ENCODE results near the gene GOLGA6C.
"Not testable (repeated sequence)": the region's sequence is repeated elsewhere in the genome, so short reads cannot be mapped to it uniquely, and the experiment has no call there.

- TF ChIP-seq, protein P1, sequence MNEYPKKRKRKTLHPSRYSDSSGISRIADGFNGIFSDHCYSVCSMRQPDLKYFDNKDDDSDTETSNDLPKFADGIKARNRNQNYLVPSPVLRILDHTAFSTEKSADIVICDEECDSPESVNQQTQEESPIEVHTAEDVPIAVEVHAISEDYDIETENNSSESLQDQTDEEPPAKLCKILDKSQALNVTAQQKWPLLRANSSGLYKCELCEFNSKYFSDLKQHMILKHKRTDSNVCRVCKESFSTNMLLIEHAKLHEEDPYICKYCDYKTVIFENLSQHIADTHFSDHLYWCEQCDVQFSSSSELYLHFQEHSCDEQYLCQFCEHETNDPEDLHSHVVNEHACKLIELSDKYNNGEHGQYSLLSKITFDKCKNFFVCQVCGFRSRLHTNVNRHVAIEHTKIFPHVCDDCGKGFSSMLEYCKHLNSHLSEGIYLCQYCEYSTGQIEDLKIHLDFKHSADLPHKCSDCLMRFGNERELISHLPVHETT (CRISPR knock-in tag; conservative IDR thresholded peaks at IDR 0.05 in 1 of 2, IDR thresholded peaks at IDR 0.05 in 1 of 2), result not testable (repeated sequence)
- TF ChIP-seq, protein P2, sequence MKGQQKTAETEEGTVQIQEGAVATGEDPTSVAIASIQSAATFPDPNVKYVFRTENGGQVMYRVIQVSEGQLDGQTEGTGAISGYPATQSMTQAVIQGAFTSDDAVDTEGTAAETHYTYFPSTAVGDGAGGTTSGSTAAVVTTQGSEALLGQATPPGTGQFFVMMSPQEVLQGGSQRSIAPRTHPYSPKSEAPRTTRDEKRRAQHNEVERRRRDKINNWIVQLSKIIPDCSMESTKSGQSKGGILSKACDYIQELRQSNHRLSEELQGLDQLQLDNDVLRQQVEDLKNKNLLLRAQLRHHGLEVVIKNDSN (CRISPR knock-in tag; IDR thresholded peaks at IDR 0.05), result not testable (repeated sequence)
- not testable (repeated sequence) for TF ChIP-seq U2AF2 (optimal IDR thresholded peaks at IDR 0.05; ENCODE audit: low read depth, low read length); KDM1A (IDR thresholded peaks at IDR 0.05); ZNF175 (CRISPR knock-in tag; IDR thresholded peaks at IDR 0.05; ENCODE audit: low read depth); ZFP36 (IDR thresholded peaks at IDR 0.05; ENCODE audit: low read depth, low read length, partially characterized antibody); MAFK (IDR thresholded peaks at IDR 0.05; ENCODE audit: low read length); CTCF (IDR thresholded peaks at IDR 0.05 in 2 of 3, conservative IDR thresholded peaks at IDR 0.05 in 1 of 3; ENCODE audit: insufficient read depth in 2 of 3, low read depth in 1 of 3, low read length in 3 of 3); ZNF79 (CRISPR knock-in tag; IDR thresholded peaks at IDR 0.05; ENCODE audit: low read depth); CBX3 (IDR thresholded peaks at IDR 0.05; ENCODE audit: borderline replicate concordance in 1 of 2, low read length in 2 of 2); ZBTB2 (IDR thresholded peaks at IDR 0.05); GTF3C2 (IDR thresholded peaks at IDR 0.05; ENCODE audit: borderline replicate concordance, extremely low read depth, insufficient read length); JUNB (CRISPR knock-in tag; conservative IDR thresholded peaks at IDR 0.05)
- TF ChIP-seq, protein P3, sequence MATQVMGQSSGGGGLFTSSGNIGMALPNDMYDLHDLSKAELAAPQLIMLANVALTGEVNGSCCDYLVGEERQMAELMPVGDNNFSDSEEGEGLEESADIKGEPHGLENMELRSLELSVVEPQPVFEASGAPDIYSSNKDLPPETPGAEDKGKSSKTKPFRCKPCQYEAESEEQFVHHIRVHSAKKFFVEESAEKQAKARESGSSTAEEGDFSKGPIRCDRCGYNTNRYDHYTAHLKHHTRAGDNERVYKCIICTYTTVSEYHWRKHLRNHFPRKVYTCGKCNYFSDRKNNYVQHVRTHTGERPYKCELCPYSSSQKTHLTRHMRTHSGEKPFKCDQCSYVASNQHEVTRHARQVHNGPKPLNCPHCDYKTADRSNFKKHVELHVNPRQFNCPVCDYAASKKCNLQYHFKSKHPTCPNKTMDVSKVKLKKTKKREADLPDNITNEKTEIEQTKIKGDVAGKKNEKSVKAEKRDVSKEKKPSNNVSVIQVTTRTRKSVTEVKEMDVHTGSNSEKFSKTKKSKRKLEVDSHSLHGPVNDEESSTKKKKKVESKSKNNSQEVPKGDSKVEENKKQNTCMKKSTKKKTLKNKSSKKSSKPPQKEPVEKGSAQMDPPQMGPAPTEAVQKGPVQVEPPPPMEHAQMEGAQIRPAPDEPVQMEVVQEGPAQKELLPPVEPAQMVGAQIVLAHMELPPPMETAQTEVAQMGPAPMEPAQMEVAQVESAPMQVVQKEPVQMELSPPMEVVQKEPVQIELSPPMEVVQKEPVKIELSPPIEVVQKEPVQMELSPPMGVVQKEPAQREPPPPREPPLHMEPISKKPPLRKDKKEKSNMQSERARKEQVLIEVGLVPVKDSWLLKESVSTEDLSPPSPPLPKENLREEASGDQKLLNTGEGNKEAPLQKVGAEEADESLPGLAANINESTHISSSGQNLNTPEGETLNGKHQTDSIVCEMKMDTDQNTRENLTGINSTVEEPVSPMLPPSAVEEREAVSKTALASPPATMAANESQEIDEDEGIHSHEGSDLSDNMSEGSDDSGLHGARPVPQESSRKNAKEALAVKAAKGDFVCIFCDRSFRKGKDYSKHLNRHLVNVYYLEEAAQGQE (IDR thresholded peaks at IDR 0.05; ENCODE audit: borderline replicate concordance), result not testable (repeated sequence)
- TF ChIP-seq, protein P3 (CRISPR knock-in tag; IDR thresholded peaks at IDR 0.05; ENCODE audit: low read depth), result not testable (repeated sequence)
Observed at GRCh38 chr15:75298541-75299310, 40.6 kb downstream of the GOLGA6C start.
